Loucy (cell line): ENCODE measurements around the gene EDAR.

Experiments
- CTCF ChIP-seq: fragments of 200-600 bp; sonication (generic); conservative IDR thresholded peaks from 2 replicates; pipeline ENCODE4 v1.5.1; 2014; ENCODE audit warnings: mild to moderate bottlenecking, antibody characterized with exemption, low read length
- EZH2phosphoT487 ChIP-seq: fragments of 200-600 bp; IDR thresholded peaks from 2 replicates; pipeline ENCODE4 v1.6.1; 2018; ENCODE audit warnings: antibody characterized with exemption, mild to moderate bottlenecking, moderate library complexity, borderline replicate concordance

GRCh38 chr2:109028277-109028676 is 39.3 kb upstream of the EDAR start:
- TF ChIP-seq CTCF (peak; percentile 39; the same call in 1 of the 2 replicates), EZH2phosphoT487 (no peak)
